ENCODE data around the gene P3H4. TPM values are rescaled to one million over a fixed set of nuclear protein-coding genes. Genes with fewer than 3 reads are reported as not detected.
A peak's percentile ranks its signal among the peaks of the same experiment; 100 is the strongest.

The P3H4 gene
- total and polyA plus RNA-seq, 3 donors from 2014 or later, result 6.9 to 13.9 (median 9.9) TPM

DNA sequence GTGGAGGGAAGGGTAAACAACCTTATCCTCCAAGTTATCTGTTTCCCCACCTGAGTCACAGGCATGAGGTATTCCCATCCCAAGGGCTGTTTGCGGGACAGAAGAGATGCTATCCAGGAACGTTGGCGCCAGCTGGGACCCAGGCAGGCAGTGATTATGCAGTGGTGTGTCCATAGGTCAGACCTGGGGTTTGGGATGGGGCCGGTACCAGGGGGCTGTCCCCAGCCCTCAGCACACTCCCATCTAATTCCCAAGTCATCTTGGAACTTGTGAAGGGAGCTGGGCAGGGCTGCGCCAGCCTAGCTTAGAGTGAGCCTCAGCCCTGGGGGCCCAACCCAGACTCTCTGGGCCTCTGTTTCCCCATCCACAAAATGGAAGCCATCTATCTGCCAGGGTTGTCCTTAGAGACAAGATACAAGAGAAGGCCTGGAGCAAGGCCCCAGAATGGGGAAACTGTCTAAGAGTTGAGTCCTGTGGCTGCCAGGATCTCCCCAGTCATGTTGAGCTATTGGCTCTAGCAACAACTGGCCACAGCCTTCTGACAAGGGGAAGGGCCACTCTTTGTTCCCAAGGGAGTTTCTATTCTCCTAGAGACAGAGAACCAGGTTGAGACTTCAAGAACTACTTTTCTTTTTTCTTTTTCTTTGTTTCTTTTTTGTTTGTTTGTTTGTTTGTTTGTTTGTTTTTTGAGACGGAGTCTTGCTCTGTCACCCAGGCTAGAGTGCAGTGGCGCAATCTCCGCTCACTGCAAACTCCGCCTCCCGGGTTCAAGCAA is 15.4 kb downstream of the P3H4 start:
- Histone ChIP-seq H3K4me3 (no peak overlapping the region), H3K27ac (no peak overlapping the region), H3K9me3 (no peaks in the 10 kb centered on the region), H3K36me3 (ENCODE audit: low read depth, missing control alignments) (no peaks in the 10 kb centered on the region), H3K27me3 (no peaks in the 10 kb centered on the region), H3K4me1 (peaks cover 26% of the 10 kb centered on the region)
- intact Hi-C loops (cut with DNase I; ENCODE audit: low total_unique reads), result loop anchor here (10.0 kb wide), 1 partner anchor 62 kb away; the partner anchor contains the start of gene HAP1
- DNase-seq, result no peak
- 90 to 94% methylated on average over 9 to 10 of the region's 10 CpGs for WGBS, 2 donors
- TF ChIP-seq POLR2A (IDR thresholded peaks at IDR 0.05) (no peak), CTCF (IDR thresholded peaks at IDR 0.05) (no peak)

DNA sequence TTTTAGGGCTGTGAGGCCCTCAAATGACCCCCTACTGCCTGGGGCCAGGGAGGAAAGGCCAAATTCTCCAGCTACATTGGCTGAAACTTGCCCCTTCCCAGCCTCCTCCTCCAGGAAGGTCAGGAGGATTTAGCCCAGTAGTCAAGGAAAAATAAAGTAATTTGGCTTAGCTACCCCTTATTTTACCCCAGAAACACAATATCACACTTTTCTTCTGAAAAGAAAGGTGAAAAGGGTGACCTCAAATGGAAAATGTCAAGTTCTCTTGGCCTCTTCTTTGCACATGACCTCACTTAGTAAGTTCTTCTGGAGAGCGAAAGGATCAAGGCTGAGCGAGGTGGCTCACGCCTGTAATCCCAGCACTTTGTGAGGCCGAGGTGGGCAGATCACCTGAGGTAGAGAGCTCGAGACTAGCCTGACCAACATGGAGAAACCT is 17.2 kb downstream of the P3H4 start:
- Histone ChIP-seq H3K4me1 (peaks cover 22% of the 10 kb centered on the region), H3K9me3 (no peaks in the 10 kb centered on the region), H3K4me3 (no peak overlapping the region), H3K36me3 (ENCODE audit: low read depth, missing control alignments) (no peaks in the 10 kb centered on the region), H3K27me3 (no peaks in the 10 kb centered on the region), H3K27ac (no peak overlapping the region)
- intact Hi-C loops (cut with DNase I; ENCODE audit: low total_unique reads), result loop anchor here (10.0 kb wide), 1 partner anchor 60 kb away; the partner anchor contains the start of gene HAP1
- TF ChIP-seq POLR2A (IDR thresholded peaks at IDR 0.05) (no peak), CTCF (IDR thresholded peaks at IDR 0.05) (no peak)
- WGBS, 2 donors, result 95 to 96% methylated on average over 5 of the region's 5 CpGs
- no peak for DNase-seq

- no peak for DNase-seq
- peaks cover 22% of the 10 kb centered on the region for H3K4me1 ChIP-seq
- WGBS, 2 donors, result 63 to 69% methylated on average over 11 to 14 of the region's 14 CpGs
- H3K27me3 ChIP-seq, result no peaks in the 10 kb centered on the region
- TF ChIP-seq POLR2A (IDR thresholded peaks at IDR 0.05), result no peak
- TF ChIP-seq CTCF (IDR thresholded peaks at IDR 0.05), result no peak
- H3K27ac ChIP-seq, result peak overlapping the region; percentile 50 to 56
- no peaks in the 10 kb centered on the region for H3K36me3 ChIP-seq (ENCODE audit: low read depth, missing control alignments)
- no peak overlapping the region for H3K4me3 ChIP-seq
- no peaks in the 10 kb centered on the region for H3K9me3 ChIP-seq
- intact Hi-C loops (cut with DNase I; ENCODE audit: low total_unique reads), result loop anchor here (10.0 kb wide), 1 partner anchor 59 kb away; the partner anchor contains the start of gene HAP1
These were observed 17.8 kb downstream of the P3H4 start for GRCh38 chr17:41793784-41794539.

DNA sequence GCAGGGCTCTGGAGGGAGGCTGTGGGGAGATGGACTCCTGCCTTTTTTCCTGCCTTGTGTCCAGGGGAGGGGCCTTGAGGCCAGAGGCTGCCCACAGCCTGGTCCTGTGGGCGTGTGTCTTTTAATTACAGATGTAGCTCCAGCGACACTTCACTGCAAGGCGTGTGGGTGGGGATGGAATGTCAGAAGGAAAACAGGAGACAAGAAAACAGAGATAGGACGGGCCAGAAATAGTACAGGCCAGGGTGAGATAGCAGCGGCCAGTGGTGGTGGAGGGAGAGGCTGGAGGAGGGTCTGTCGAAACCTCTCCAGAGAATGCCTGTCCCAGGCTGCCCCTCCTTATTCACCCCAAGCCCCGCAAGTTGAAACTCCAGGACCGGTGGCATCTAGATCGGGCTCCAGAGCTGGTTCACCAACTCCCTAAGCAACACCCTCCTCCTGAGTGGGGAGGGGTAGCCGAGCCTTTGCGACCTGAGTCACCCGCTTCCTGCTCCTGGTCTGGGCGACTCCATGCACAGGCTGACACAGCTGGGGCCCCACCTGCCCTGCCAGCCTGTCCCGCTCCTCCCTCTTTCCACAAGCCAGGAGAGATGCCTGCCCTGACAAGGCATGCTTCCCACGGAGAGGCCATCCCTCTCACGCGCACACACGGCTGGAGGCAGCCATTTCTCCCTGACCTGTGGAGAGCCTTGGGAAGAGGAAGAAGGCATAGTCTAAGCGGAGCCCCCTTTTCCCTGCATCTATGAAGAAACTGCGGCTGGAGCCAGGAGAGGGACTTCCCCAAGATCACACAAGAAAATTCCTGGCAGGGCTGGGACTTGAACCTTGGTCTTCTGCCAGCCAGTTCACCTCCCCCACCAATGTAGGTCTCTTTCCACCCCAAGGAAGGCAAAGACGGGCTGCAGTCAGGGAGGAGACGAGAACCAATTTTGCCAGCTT is 18.6 kb downstream of the P3H4 start:
- WGBS, 2 donors, result 29 to 55% methylated on average over 11 to 22 of the region's 22 CpGs
- no peaks in the 10 kb centered on the region for H3K27me3 ChIP-seq
- peak overlapping the region; percentile 50 to 56 for H3K27ac ChIP-seq
- H3K36me3 ChIP-seq (ENCODE audit: low read depth, missing control alignments), result no peaks in the 10 kb centered on the region
- no peak overlapping the region for H3K4me3 ChIP-seq
- no peaks in the 10 kb centered on the region for H3K9me3 ChIP-seq
- DNase-seq, result peak; percentile 68
- TF ChIP-seq CTCF (IDR thresholded peaks at IDR 0.05) (no peak), POLR2A (IDR thresholded peaks at IDR 0.05) (no peak)
- intact Hi-C loops (cut with DNase I; ENCODE audit: low total_unique reads), result loop anchor here (10.0 kb wide), 1 partner anchor 58 kb away; the partner anchor contains the start of gene HAP1
- peaks cover 22% of the 10 kb centered on the region for H3K4me1 ChIP-seq
